HG02970 (cell line): ENCODE measurements around the gene EML4.
"Not testable (repeated sequence)": the region's sequence is repeated elsewhere in the genome, so short reads cannot be mapped to it uniquely, and the experiment has no call there.

ENCODE experiments used
- ATAC-seq: cut with Tn5 transposase; IDR thresholded peaks from one replicate; pipeline ENCODE4 v1.9.1; 2021; ENCODE audit warnings: mild to moderate bottlenecking, moderate library complexity, moderate number of reproducible peaks; ENCODE audit not compliant: unreplicated experiment, low FRiP score

Gene EML4

GRCh38 chr2:42325609-42326008 lies 156.5 kb downstream of the EML4 start:
- no peak for ATAC-seq

GRCh38 chr2:42327125-42327524 lies 158.0 kb downstream of the EML4 start:
- ATAC-seq: no peak

DNA sequence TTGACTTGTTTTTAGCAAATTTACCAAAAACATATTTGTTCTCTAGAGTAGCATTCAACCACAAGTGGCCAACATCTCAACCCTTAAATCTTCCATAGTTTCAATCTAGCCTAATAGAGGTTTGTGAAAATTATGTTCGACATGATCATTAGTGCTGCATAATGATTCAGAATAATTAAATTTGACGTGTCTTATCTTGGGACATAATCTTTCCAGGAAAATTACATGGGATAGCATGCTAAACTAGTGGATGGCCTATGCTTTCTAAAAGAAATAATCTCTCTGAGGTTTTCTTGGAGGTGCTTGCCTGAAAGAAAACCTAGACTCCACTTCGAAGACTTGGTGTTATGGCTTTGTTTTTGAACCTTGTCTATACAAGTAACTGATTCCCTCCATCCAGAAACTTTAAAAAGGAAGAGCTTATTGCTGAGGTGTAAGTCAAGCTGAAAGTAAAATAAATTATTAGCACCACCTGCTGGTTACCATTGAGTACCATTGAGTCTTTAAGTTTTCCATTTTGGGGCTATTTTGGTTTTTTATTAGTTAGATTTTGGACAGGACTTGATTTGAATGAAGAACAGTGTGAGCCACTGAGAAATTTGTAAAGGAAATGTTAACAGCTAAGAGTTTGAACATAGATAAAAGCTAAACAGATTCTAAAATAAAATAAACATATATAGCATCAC lies 159.1 kb downstream of the EML4 start:
- ATAC-seq: no peak

GRCh38 chr2:42328923-42329322 lies 159.8 kb downstream of the EML4 start:
- ATAC-seq: no peak

GRCh38 chr2:42329736-42330135 lies 160.6 kb downstream of the EML4 start:
- ATAC-seq: no peak

DNA sequence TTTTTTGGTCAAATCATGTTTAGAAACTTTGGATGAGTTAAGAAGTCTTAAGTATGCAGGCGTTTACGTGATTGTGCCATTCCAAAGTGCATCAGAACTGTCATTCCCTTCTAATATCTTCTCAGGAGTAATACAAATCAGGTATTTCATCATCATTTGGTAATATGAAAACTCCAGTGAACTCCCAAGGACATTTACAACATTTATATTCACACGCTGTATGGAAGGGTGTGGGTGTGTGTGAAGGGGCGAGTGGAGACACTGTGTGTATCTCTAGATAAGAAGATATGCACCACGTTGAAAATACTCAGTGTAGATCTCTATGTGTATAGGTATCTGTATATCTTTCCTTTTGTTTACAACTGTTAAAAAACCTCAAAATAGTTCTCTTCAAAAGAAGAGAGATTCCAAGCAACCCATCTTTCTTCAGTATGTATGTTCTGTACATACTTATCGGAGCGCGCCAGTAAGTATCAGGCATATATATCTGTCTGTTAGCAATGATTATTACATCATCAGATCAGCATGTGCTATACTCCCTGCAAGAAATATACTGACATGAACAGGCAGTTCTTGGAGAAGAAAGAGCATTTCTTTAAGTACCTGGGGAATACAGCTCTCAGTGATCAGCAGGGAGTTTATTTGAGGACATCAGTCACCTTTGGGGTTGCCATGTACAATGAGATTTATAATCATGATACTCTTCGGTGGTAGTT lies 162.6 kb downstream of the EML4 start:
- ATAC-seq: no peak

- no peak for ATAC-seq
These were observed 163.4 kb downstream of the EML4 start for GRCh38 chr2:42332575-42332974.

DNA sequence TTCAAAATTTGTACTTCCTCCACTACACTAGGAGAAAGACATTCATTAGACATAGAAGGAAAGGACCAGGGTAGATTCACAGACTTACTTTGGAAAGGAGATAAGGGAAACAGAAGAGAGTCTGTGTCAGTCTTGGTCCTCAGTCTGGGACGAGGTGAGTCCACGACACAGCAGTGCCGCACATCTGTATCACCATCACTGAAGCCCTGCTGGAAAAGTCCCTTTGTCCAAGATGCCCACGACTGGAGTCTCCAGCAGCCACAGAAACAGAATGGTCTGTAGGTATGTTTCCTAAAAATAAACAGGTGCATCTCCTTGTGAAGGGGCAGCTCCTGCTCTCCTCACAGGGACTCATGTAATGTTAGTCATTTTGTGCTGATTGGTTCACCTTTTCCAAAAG lies 164.4 kb downstream of the EML4 start:
- ATAC-seq: no peak

DNA sequence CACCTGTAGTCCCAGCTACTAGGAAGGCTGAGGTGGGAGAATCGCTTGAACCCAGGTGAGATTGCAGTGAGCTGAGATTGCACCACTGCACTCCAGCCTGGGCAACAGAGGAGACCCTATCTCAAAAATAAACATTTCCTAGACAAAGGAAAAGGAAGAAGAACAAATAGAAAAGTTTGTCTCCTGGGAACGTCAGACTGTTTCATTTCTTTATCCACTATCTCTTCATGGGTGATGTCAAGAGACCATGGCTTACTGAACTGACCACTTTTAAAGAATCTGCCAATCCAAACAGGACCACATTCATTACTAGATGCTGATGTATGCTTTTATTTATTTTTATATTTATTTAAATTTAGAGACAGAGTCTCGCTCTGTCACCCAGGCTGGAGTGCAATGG lies 165.1 kb downstream of the EML4 start:
- ATAC-seq: no peak

DNA sequence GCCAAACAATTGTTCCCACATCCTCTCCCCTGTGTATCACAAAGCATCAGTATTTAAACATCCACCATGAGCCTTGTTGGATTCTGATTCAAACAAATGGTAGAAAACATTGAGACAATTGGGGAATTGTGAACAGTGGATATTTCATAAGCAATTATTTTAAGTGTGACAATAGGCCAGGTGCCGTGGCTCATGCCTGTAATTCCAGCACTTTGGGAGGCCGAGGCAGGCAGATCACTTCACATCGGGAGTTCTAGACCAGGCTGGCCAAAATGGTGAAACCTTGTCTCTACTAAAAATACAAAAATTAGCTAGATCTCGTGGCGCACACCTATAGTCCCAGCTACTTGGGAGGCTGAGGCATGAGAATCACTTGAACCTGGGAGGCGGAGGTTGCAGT lies 165.7 kb downstream of the EML4 start:
- not testable (repeated sequence) for ATAC-seq

- no peak for ATAC-seq
These were observed 166.5 kb downstream of the EML4 start for GRCh38 chr2:42335514-42336104.

DNA sequence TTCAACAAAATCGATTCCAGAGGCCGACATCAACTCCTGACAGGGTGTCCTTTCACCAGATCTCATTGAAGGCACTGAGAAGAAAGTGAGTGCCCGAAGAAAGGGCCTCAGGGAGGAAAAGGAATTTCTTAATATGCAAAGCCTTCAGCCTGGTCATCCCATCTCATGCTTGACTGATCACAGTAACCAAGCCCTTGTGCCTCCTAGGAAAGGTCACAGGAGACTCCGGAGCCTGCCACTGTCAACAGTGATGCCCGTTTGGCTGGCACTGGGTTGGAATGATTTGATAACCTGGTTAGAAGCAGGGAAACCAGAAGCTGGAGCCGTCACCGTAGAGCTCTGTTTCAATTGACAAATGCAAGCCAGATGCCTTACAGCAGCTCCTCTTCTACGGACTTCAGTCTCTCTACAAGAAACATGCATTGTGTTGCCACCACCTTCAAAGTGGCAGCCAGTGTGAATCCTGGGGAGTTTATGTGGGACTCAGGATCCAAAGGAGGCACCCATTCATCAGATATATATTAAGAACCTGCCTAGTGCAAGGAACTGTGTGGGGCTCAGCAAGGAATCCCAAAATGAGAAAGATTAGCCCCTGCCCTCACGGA lies 167.3 kb downstream of the EML4 start:
- ATAC-seq: no peak

- no peak for ATAC-seq
These were observed 168.2 kb downstream of the EML4 start for GRCh38 chr2:42337356-42337820.

DNA sequence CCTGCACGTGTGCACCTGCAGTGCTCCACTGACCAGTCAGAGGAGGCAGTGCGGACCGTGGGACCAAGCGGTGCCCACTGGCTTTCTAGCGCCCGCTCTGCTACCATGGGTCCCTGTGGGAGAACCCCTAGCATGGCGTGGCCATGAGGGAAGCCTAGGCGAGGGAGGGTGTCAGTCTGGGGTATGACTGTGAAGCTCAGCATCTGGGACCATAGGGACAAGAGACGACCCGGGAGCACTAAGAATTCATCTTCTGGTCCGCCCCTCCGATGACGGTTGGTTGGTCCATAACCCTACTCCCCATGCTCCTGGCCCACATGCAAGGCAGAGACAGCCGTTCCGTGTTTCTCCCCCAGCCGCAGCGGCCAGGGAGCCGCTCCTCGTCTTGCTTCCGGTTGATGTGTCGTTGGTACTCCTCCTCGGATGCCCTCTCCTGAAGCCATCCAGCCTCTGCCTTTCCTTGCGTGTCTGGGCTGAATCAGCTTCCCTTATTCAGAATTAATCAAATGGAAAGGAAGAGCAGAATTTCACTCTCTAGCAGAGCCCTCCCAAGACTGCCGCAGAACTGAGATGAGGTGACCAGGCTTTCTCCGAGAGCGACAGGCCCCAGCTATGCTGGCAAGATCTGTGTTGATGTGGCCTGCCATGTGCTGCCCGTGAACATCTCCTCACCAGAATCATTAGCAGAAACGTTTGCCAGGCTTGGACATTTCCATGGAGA lies 168.9 kb downstream of the EML4 start:
- no peak for ATAC-seq

GRCh38 chr2:42338567-42339190 lies 169.5 kb downstream of the EML4 start:
- no peak for ATAC-seq

GRCh38 chr2:42339191-42339912 lies 170.2 kb downstream of the EML4 start:
- no peak for ATAC-seq

DNA sequence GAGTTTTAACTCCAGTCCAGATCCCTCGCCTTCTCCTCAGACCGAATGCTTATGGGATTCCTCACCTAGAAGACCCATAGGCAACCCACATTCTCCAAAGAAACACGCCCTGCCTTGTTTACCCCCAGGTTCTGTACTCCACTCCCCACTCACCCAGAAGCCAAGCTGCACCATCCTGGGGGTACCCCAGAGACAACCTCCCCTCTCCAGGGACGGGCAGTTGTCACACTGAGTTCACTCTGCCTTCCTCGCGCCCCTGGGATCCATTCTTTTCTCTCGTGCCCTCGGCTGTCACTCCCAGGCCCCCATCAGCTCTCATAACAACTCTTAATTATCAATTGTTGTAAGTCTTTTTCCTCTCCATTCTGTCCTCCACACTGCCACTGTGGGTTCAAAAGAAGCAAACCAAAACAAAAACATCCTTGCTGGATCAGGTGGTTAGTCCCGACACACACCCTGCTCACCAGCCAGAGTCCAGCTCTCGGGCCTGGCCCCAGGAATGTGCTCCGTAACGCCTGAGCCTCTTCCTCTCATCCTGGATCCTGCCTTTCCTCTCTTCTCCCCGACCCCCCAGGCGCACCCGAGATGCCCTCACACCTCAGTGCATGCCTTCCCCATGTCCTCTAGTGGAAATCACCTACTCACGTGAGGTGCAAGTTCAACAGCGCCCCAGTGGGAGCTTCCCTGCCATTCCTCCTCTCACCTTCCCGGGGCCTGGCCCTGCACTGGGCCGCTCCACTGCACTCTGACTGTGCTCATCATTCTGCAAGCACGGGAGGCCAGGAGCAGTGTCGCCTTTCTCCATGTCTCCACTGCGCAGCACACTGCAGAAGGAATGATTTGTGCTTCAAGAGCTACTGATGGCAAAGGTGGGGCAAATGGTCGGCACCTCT lies 171.1 kb downstream of the EML4 start:
- no peak for ATAC-seq

- ATAC-seq: no peak
These were observed 171.9 kb downstream of the EML4 start for GRCh38 chr2:42340938-42341636.
